ENCODE data around the gene CTBP1. TPM values are rescaled to one million over a fixed set of nuclear protein-coding genes. Genes with fewer than 3 reads are reported as not detected.

CTBP1 gene
- 128 and 136 TPM in 2 replicates for total RNA-seq (2021)
- long read RNA-seq, partial matches to known transcripts = 18 of 130 reads
- long read RNA-seq, other reads (novel, unspliced or antisense) = 103 of 130 reads

GRCh38 chr4:1248245-1249147, at the start of gene CTBP1:
TSS of gene CTBP1 (minus strand) at chr4:1249130. CDS start at chr4:1241331, 7,799 bp downstream.
- H4K8ac ChIP-seq (replicated peaks; ENCODE audit: insufficient read length, low read depth, low read length) = no peak within 1 kb of the TSS
- H3K9me3 ChIP-seq (ENCODE audit: control insufficient read depth, low read depth, low read length) = peaks cover 26% of the 10 kb centered on the region
- H3K4ac ChIP-seq (ENCODE audit: low read depth, low read length) = no peak within 1 kb of the TSS
- peaks cover 4% of the 10 kb centered on the region for H3K79me1 ChIP-seq (ENCODE audit: insufficient read depth, low read depth, low read length, poor library complexity, severe bottlenecking)
- no peak within 1 kb of the TSS for H4K91ac ChIP-seq (ENCODE audit: insufficient read length, low read depth, low read length)
- H3K9ac ChIP-seq (ENCODE audit: extremely low read depth, insufficient read length, low read length) = peak within 1 kb of the TSS; percentile 20
- peaks cover 7% of the 10 kb centered on the region for H3K23me2 ChIP-seq (ENCODE audit: insufficient read length, low read depth, low read length, poor library complexity, severe bottlenecking)
- Mint-ChIP-seq H3K4me3 (peak within 1 kb of the TSS; percentile 69 to 83), H3K4me1 (peaks cover 7 to 11% of the 10 kb centered on the region in 2 experiments; a peak in 3 of 4 replicates), H3K27ac (peak within 1 kb of the TSS in 1 of 3 experiments; percentile 95; a peak in 1 of 7 replicates), H3K9me3 (peaks cover 32 to 38% of the 10 kb centered on the region in 2 experiments), H3K36me3 (ENCODE audit: insufficient read depth in 1 of 3, low read depth in 3 of 3) (peaks cover 35 to 38% (median 35%) of the 10 kb centered on the region in 3 experiments), H3K27me3 (ENCODE audit: low read depth) (peaks cover 18% of the 10 kb centered on the region)
- H3K27me3 ChIP-seq (ENCODE audit: insufficient read depth, low read length) = no peaks in the 10 kb centered on the region
- no peak within 1 kb of the TSS for H3K56ac ChIP-seq (ENCODE audit: insufficient read length, low read depth, low read length)
- no peak within 1 kb of the TSS for H3K23ac ChIP-seq (ENCODE audit: insufficient read length, low read depth, low read length)
- H3K4me1 ChIP-seq (ENCODE audit: insufficient read depth, low read length) = no peaks in the 10 kb centered on the region
- H3K14ac ChIP-seq (ENCODE audit: insufficient read depth, low read length) = peak within 1 kb of the TSS; percentile 91
- no peak within 1 kb of the TSS for H2BK120ac ChIP-seq (ENCODE audit: low read depth, low read length, poor library complexity, severe bottlenecking)
- TF ChIP-seq, protein P1, sequence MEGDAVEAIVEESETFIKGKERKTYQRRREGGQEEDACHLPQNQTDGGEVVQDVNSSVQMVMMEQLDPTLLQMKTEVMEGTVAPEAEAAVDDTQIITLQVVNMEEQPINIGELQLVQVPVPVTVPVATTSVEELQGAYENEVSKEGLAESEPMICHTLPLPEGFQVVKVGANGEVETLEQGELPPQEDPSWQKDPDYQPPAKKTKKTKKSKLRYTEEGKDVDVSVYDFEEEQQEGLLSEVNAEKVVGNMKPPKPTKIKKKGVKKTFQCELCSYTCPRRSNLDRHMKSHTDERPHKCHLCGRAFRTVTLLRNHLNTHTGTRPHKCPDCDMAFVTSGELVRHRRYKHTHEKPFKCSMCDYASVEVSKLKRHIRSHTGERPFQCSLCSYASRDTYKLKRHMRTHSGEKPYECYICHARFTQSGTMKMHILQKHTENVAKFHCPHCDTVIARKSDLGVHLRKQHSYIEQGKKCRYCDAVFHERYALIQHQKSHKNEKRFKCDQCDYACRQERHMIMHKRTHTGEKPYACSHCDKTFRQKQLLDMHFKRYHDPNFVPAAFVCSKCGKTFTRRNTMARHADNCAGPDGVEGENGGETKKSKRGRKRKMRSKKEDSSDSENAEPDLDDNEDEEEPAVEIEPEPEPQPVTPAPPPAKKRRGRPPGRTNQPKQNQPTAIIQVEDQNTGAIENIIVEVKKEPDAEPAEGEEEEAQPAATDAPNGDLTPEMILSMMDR (conservative IDR thresholded peaks at IDR 0.05) = no peak
- H2AFZ ChIP-seq (ENCODE audit: low read length) = no peak within 1 kb of the TSS
- DNase-seq = peak; percentile 69
- peaks cover 5% of the 10 kb centered on the region for H4K20me1 ChIP-seq (ENCODE audit: control insufficient read depth, insufficient read depth, insufficient read length)
- no peak within 1 kb of the TSS for H2BK15ac ChIP-seq (ENCODE audit: low read depth, low read length)
- H2BK20ac ChIP-seq (ENCODE audit: low read depth, low read length, poor library complexity, severe bottlenecking) = no peak within 1 kb of the TSS
- peak within 1 kb of the TSS; percentile 60 for H3K4me2 ChIP-seq (ENCODE audit: insufficient read depth, insufficient read length, low read length)
- H2BK5ac ChIP-seq (ENCODE audit: insufficient read length, low read length) = no peak within 1 kb of the TSS
- peak within 1 kb of the TSS; percentile 15 for H3K18ac ChIP-seq (ENCODE audit: insufficient read length, low read depth, low read length)
- no peak within 1 kb of the TSS for H3T11ph ChIP-seq (ENCODE audit: low read length)
- no peak within 1 kb of the TSS for H2BK12ac ChIP-seq (ENCODE audit: insufficient read length, low read depth, low read length)
- no peak within 1 kb of the TSS for H3K27ac ChIP-seq (ENCODE audit: insufficient read length, low read depth, low read length)
- peaks cover 40% of the 10 kb centered on the region; the same call in 1 of the 2 replicates for H3K79me2 ChIP-seq (ENCODE audit: insufficient read depth, low read length)
- no peak within 1 kb of the TSS for H4K5ac ChIP-seq (ENCODE audit: insufficient read length, low read depth, low read length)
- WGBS (ENCODE audit: extremely low coverage, insufficient read length, low lambda C conversion rate) = no CpG with 5 or more reads among the region's 163 CpGs
- H2AK5ac ChIP-seq (ENCODE audit: insufficient read length, low read length) = no peak within 1 kb of the TSS

Measured in H9 (cell line).